Osteoblast (primary cell): ENCODE data around the gene BYSL. TPM values are rescaled to one million over a fixed set of nuclear protein-coding genes. Genes with fewer than 3 reads are reported as not detected.

Experiments
- DNase-seq: peaks from one replicate; pipeline ENCODE4 v3.0.0; 2011; ENCODE audit warnings: low spot score, mixed read lengths; ENCODE audit not compliant: insufficient read length; ENCODE audit errors: missing footprints
- H2AFZ ChIP-seq: 2 replicates; pipeline ENCODE4 v1.6.0; 2011; ENCODE audit warnings: mild to moderate bottlenecking, low read length
- H3K27ac ChIP-seq: 2 replicates; pipeline ENCODE4 v1.5.1; 2011; ENCODE audit warnings: mild to moderate bottlenecking, low read depth, low read length, moderate library complexity
- H3K27me3 ChIP-seq: 2 replicates; pipeline ENCODE4 v1.6.0; 2012; ENCODE audit warnings: mild to moderate bottlenecking, control low read depth, inconsistent platforms, low read length, moderate library complexity; ENCODE audit not compliant: insufficient read depth
- H3K36me3 ChIP-seq: 2 replicates; pipeline ENCODE4 v1.5.1; 2011; ENCODE audit warnings: mild to moderate bottlenecking, low read length, control low read depth, moderate library complexity; ENCODE audit not compliant: insufficient read depth
- H3K4me1 ChIP-seq: 2 replicates; pipeline ENCODE4 v1.5.1; 2011; ENCODE audit warnings: mild to moderate bottlenecking, low read length, control low read depth, moderate library complexity; ENCODE audit not compliant: insufficient read depth
- H3K4me2 ChIP-seq: 2 replicates; pipeline ENCODE4 v1.6.0; 2011; ENCODE audit warnings: mild to moderate bottlenecking, low read length; ENCODE audit not compliant: insufficient read depth
- H3K4me3 ChIP-seq: fragments of 200-600 bp; sonication (generic); 3 replicates; pipeline ENCODE4 v1.5.1; 2012; ENCODE audit warnings: mild to moderate bottlenecking, low read length, inconsistent platforms; ENCODE audit not compliant: insufficient read depth
- H3K79me2 ChIP-seq: 2 replicates; pipeline ENCODE4 v1.6.0; 2012; ENCODE audit warnings: mild to moderate bottlenecking, low read length, control low read depth, inconsistent platforms; ENCODE audit not compliant: insufficient read depth
- H3K9me3 ChIP-seq: 2 replicates; pipeline ENCODE4 v1.5.1; 2011; ENCODE audit warnings: low read depth, low read length, control low read depth
- H4K20me1 ChIP-seq: 2 replicates; pipeline ENCODE4 v1.6.0; 2012; ENCODE audit warnings: mild to moderate bottlenecking, low read length, control low read depth; ENCODE audit not compliant: insufficient read depth
- CTCF ChIP-seq: IDR thresholded peaks from 2 replicates; pipeline ENCODE4 v1.5.1; 2011; ENCODE audit warnings: mild to moderate bottlenecking, low read depth, low read length, moderate library complexity; ENCODE audit errors: extremely low read depth
- total RNA-seq: library from RNA; depleted of rRNA; stranded (reverse); fragments of >200 nt; gene quantifications from 2 replicates; pipeline ENCODE4 v1.2.3, GENCODE V29; 2012

Gene BYSL
- total RNA-seq, 1 donor = 11.6 TPM

DNA sequence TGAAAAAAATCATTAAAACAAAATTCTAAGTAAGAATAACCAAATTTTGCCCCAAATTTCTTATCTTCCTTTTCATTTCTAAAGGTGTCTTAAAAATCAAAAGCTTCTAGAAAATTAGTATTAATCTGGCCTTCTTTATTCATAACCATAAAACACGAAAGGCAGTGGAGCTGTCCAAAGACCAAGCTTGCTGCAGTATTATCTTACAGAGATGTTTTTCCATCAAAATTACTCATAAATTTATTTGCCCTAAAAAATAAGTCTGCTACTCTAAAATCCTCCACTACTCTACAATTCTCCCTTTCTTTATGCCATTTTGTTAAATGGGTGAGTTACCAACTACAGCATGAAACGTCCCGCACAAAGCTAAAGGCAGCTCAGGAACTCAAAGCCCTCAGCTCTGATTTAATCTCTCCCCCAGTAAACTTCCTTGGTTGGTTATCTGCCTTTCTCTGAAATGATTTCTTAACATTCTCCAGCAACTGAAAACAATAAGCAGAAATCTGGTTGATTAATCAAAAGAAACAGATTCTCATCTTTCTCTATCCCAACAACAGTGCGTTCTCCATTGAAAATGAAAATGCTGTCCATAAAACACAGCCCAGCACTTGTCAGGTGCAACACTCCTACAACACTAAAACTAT, 28.3 kb upstream of the BYSL start:
- no peak overlapping the region for H2AFZ ChIP-seq
- peaks cover 11% of the 10 kb centered on the region for H4K20me1 ChIP-seq
- H3K27me3 ChIP-seq = no peaks in the 10 kb centered on the region
- peaks cover 10% of the 10 kb centered on the region for H3K79me2 ChIP-seq
- no peak for TF ChIP-seq CTCF
- no peaks in the 10 kb centered on the region for H3K36me3 ChIP-seq
- DNase-seq = peak; percentile 69
- H3K4me3 ChIP-seq = no peak overlapping the region
- no peak overlapping the region for H3K27ac ChIP-seq
- H3K4me2 ChIP-seq = no peak overlapping the region
- no peaks in the 10 kb centered on the region for H3K9me3 ChIP-seq
- H3K4me1 ChIP-seq = peaks cover 15% of the 10 kb centered on the region

GRCh38 chr6:41894366-41895299, 26.7 kb upstream of the BYSL start:
- no peaks in the 10 kb centered on the region for H3K36me3 ChIP-seq
- peaks cover 10% of the 10 kb centered on the region for H3K79me2 ChIP-seq
- H3K4me1 ChIP-seq = peaks cover 15% of the 10 kb centered on the region
- no peak for TF ChIP-seq CTCF
- H3K27me3 ChIP-seq = no peaks in the 10 kb centered on the region
- peak overlapping the region; percentile 97 for H3K4me3 ChIP-seq
- peak overlapping the region; percentile 87 for H2AFZ ChIP-seq
- H3K27ac ChIP-seq = peak overlapping the region; percentile 12
- H3K4me2 ChIP-seq = peak overlapping the region; percentile 100
- no peaks in the 10 kb centered on the region for H3K9me3 ChIP-seq
- DNase-seq = peak; percentile 53
- peaks cover 11% of the 10 kb centered on the region for H4K20me1 ChIP-seq

GRCh38 chr6:41895300-41896233, 25.7 kb upstream of the BYSL start, which contains the start of gene USP49:
USP49 (minus strand) TSS chr6:41895375; CDS start chr6:41806983, 88,392 bp downstream.
- peaks cover 11% of the 10 kb centered on the region for H4K20me1 ChIP-seq
- H3K4me3 ChIP-seq = peak within 1 kb of the TSS; percentile 97
- peak within 1 kb of the TSS; percentile 92 for H3K27ac ChIP-seq
- TF ChIP-seq CTCF = no peak
- no peaks in the 10 kb centered on the region for H3K9me3 ChIP-seq
- peak within 1 kb of the TSS; percentile 100 for H3K4me2 ChIP-seq
- H2AFZ ChIP-seq = peak within 1 kb of the TSS; percentile 87
- DNase-seq = peak; percentile 98
- H3K27me3 ChIP-seq = no peaks in the 10 kb centered on the region
- H3K36me3 ChIP-seq = peaks cover 4% of the 10 kb centered on the region
- H3K79me2 ChIP-seq = peaks cover 10% of the 10 kb centered on the region
- H3K4me1 ChIP-seq = peaks cover 15% of the 10 kb centered on the region
